ENCODE results near the gene FAM89B.

- TF ChIP-seq POLR2A (IDR thresholded peaks at IDR 0.05) (no peak), CTCF (IDR thresholded peaks at IDR 0.05) (no peak)
Observed at GRCh38 chr11:65585396-65586246, 13.3 kb downstream of the FAM89B start.

Data from tibial nerve (tissue), 3 donors.